ENCODE measurements around the gene NUSAP1.

Gene NUSAP1

GRCh38 chr15:41331281-41331680, 1.4 kb upstream of the NUSAP1 start:
- Histone ChIP-seq H3K79me2 (ENCODE audit: insufficient read depth, low read length) (peaks cover 47% of the 10 kb centered on the region), H2AFZ (ENCODE audit: low read length) (no peak overlapping the region), H3K4me3 (ENCODE audit: low read depth, low read length, poor library complexity, severe bottlenecking) (peak overlapping the region; percentile 85)

GRCh38 chr15:41331833-41332193, 868 bp upstream of the NUSAP1 start:
- Histone ChIP-seq H3K79me2 (ENCODE audit: insufficient read depth, low read length) (peaks cover 52% of the 10 kb centered on the region), H3K9me3 (ENCODE audit: low read length) (no peaks in the 10 kb centered on the region), H3K27me3 (ENCODE audit: insufficient read depth, low read length) (no peaks in the 10 kb centered on the region), H3K36me3 (ENCODE audit: insufficient read depth, low read length) (peaks cover 41% of the 10 kb centered on the region), H3K9me2 (ENCODE audit: low read depth, low read length) (no peaks in the 10 kb centered on the region), H3K27ac (ENCODE audit: low read depth, low read length, poor library complexity, severe bottlenecking) (peak overlapping the region; percentile 62), H3K4me2 (ENCODE audit: low read length) (peak overlapping the region; percentile 84), H2AFZ (ENCODE audit: low read length) (no peak overlapping the region), H4K20me1 (ENCODE audit: insufficient read depth, low read length) (no peaks in the 10 kb centered on the region), H3F3A (ENCODE audit: insufficient read depth, low read length) (no peaks in the 10 kb centered on the region), H3K4me1 (ENCODE audit: insufficient read depth, low read length, severe bottlenecking) (peaks cover 29% of the 10 kb centered on the region), H3K9ac (ENCODE audit: low read length) (peak overlapping the region; percentile 81), H3K4me3 (ENCODE audit: low read depth, low read length, poor library complexity, severe bottlenecking) (peak overlapping the region; percentile 85)
- TF ChIP-seq CTCF (IDR thresholded peaks at IDR 0.05; ENCODE audit: low read length) = 0 out of 2 replicates have a peak, but pooled peaks have one; percentile 43
- no peak for TF ChIP-seq EZH2 (IDR thresholded peaks at IDR 0.05; ENCODE audit: borderline replicate concordance, low read length)

More at GRCh38 chr15:41331281-41331680, 1.4 kb upstream of the NUSAP1 start:
- peak overlapping the region; percentile 81 for H3K9ac ChIP-seq (ENCODE audit: low read length)
- H3K9me3 ChIP-seq (ENCODE audit: low read length) = no peaks in the 10 kb centered on the region
- no peaks in the 10 kb centered on the region for H4K20me1 ChIP-seq (ENCODE audit: insufficient read depth, low read length)
- peak overlapping the region; percentile 62 for H3K27ac ChIP-seq (ENCODE audit: low read depth, low read length, poor library complexity, severe bottlenecking)
- no peaks in the 10 kb centered on the region for H3K27me3 ChIP-seq (ENCODE audit: insufficient read depth, low read length)
- no peaks in the 10 kb centered on the region for H3F3A ChIP-seq (ENCODE audit: insufficient read depth, low read length)
- TF ChIP-seq EZH2 (IDR thresholded peaks at IDR 0.05; ENCODE audit: borderline replicate concordance, low read length) = no peak
- TF ChIP-seq CTCF (IDR thresholded peaks at IDR 0.05; ENCODE audit: low read length) = no peak
- H3K4me2 ChIP-seq (ENCODE audit: low read length) = peak overlapping the region; percentile 84
- H3K4me1 ChIP-seq (ENCODE audit: insufficient read depth, low read length, severe bottlenecking) = peaks cover 23% of the 10 kb centered on the region
- H3K9me2 ChIP-seq (ENCODE audit: low read depth, low read length) = no peaks in the 10 kb centered on the region
- H3K36me3 ChIP-seq (ENCODE audit: insufficient read depth, low read length) = peaks cover 41% of the 10 kb centered on the region

GRCh38 chr15:41333026-41333562, 413 bp downstream of the NUSAP1 start:
- H2AFZ ChIP-seq (ENCODE audit: low read length) = no peak overlapping the region

More at GRCh38 chr15:41333026-41333562, 413 bp downstream of the NUSAP1 start:
- Histone ChIP-seq H3K36me3 (ENCODE audit: insufficient read depth, low read length) (peaks cover 48% of the 10 kb centered on the region), H3K27ac (ENCODE audit: low read depth, low read length, poor library complexity, severe bottlenecking) (peak overlapping the region; percentile 91), H3K27me3 (ENCODE audit: insufficient read depth, low read length) (no peaks in the 10 kb centered on the region), H3K9me2 (ENCODE audit: low read depth, low read length) (no peaks in the 10 kb centered on the region), H3K79me2 (ENCODE audit: insufficient read depth, low read length) (peaks cover 65% of the 10 kb centered on the region), H3K9ac (ENCODE audit: low read length) (peak overlapping the region; percentile 94), H3K4me3 (ENCODE audit: low read depth, low read length, poor library complexity, severe bottlenecking) (peak overlapping the region; percentile 85), H3K9me3 (ENCODE audit: low read length) (no peaks in the 10 kb centered on the region), H3K4me2 (ENCODE audit: low read length) (peak overlapping the region; percentile 80), H4K20me1 (ENCODE audit: insufficient read depth, low read length) (no peaks in the 10 kb centered on the region), H3K4me1 (ENCODE audit: insufficient read depth, low read length, severe bottlenecking) (peaks cover 42% of the 10 kb centered on the region), H3F3A (ENCODE audit: insufficient read depth, low read length) (no peaks in the 10 kb centered on the region)
- TF ChIP-seq EZH2 (IDR thresholded peaks at IDR 0.05; ENCODE audit: borderline replicate concordance, low read length) = no peak
- no peak for TF ChIP-seq CTCF (IDR thresholded peaks at IDR 0.05; ENCODE audit: low read length)
